HG02885 (cell line): ENCODE results near the gene ZNF432.
"Not testable (repeated sequence)": the region's sequence is repeated elsewhere in the genome, so short reads cannot be mapped to it uniquely, and the experiment has no call there.

Source experiments
- ATAC-seq: cut with Tn5 transposase; IDR thresholded peaks from one replicate; pipeline ENCODE4 v1.9.1; 2021; ENCODE audit warnings: mild to moderate bottlenecking; ENCODE audit not compliant: unreplicated experiment, poor library complexity

ZNF432 gene

GRCh38 chr19:52048555-52049501, at the start of gene ZNF432:
TSS of gene ZNF432 (minus strand) at chr19:52048838. CDS start at chr19:52046868, 1,970 bp downstream.
- peak; percentile 90 for ATAC-seq

- not testable (repeated sequence) for ATAC-seq
Measured at GRCh38 chr19:52096416-52096815, 47.8 kb upstream of the ZNF432 start.

GRCh38 chr19:52095172-52096014, 46.8 kb upstream of the ZNF432 start, which contains the start of gene ZNF841:
TSS of gene ZNF841 (minus strand) at chr19:52095765. CDS start at chr19:52084801, 10,964 bp downstream.
- ATAC-seq, result peak; percentile 89

- ATAC-seq, result no peak
Measured at GRCh38 chr19:52094526-52095130, 46.0 kb upstream of the ZNF432 start.

- no peak for ATAC-seq
Measured at GRCh38 chr19:52086481-52086880, 37.8 kb upstream of the ZNF432 start.

GRCh38 chr19:52070496-52070895, 21.9 kb upstream of the ZNF432 start:
- ATAC-seq, result no peak

- ATAC-seq, result no peak
Measured at GRCh38 chr19:52069653-52070052, 21.0 kb upstream of the ZNF432 start.

GRCh38 chr19:52066258-52066863, 17.7 kb upstream of the ZNF432 start:
- no peak for ATAC-seq

- no peak for ATAC-seq
Measured at GRCh38 chr19:52065399-52065798, 16.8 kb upstream of the ZNF432 start.

- not testable (repeated sequence) for ATAC-seq
Measured at GRCh38 chr19:52056480-52056879, 7.8 kb upstream of the ZNF432 start.

- ATAC-seq, result not testable (repeated sequence)
Measured at GRCh38 chr19:52051736-52052135, 3.1 kb upstream of the ZNF432 start.

- no peak for ATAC-seq
Measured at GRCh38 chr19:52039169-52039568, 9.5 kb downstream of the ZNF432 start.

- ATAC-seq, result no peak
Measured at GRCh38 chr19:52034051-52034728, 14.4 kb downstream of the ZNF432 start.

- peak; percentile 30 for ATAC-seq
Measured at GRCh38 chr19:52028780-52029123, 19.9 kb downstream of the ZNF432 start.

GRCh38 chr19:52028027-52028779, 20.4 kb downstream of the ZNF432 start, which contains the start of gene ZNF614:
TSS of gene ZNF614 (minus strand) at chr19:52028379. CDS start at chr19:52025745, 2,634 bp downstream.
- peak; percentile 87 for ATAC-seq

- not testable (repeated sequence) for ATAC-seq
Measured at GRCh38 chr19:52026255-52026990, 22.2 kb downstream of the ZNF432 start.

- not testable (repeated sequence) for ATAC-seq
Measured at GRCh38 chr19:52024478-52024877, 24.2 kb downstream of the ZNF432 start.

GRCh38 chr19:52022193-52022592, 26.4 kb downstream of the ZNF432 start:
- no peak for ATAC-seq
